Esophagus mucosa (tissue), 1 donor: ENCODE data around the gene TAS2R40. TPM values are rescaled to one million over a fixed set of nuclear protein-coding genes. Genes with fewer than 3 reads are reported as not detected.

Source experiments
- ATAC-seq: fragments of 200-7000 bp; cut with Tn5 transposase; one replicate; pipeline ENCODE4 v1.9.1; 2020
- total RNA-seq: library from RNA; stranded (reverse); gene quantifications from one replicate; pipeline ENCODE4 v1.2.4, GENCODE V29; 2023
- donor health status: DM: yes; HTN: yes; CAD: no.

TAS2R40 gene
- total RNA-seq, 1 donor from 2014 or later = not detected

DNA sequence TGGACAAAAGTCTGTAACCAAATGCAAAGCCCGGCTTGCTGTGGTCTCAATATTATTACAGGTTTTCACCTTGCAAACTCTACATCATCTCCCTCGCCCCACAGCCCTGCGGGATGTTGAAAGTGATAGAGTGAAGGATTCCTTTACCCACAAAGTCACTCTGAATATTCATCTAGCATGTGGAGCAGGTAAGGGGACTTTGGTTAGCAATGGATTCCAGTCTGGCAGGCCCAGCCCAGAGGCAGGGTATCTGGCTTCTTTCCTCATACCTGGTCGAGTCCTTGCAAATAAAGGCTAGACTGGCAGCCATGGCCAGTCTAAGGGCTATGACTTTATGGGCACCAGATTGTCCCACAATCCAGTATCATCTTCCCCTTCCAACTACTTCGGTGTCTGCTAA lies 3.2 kb downstream of the TAS2R40 start:
- peak; percentile 50 for ATAC-seq

DNA sequence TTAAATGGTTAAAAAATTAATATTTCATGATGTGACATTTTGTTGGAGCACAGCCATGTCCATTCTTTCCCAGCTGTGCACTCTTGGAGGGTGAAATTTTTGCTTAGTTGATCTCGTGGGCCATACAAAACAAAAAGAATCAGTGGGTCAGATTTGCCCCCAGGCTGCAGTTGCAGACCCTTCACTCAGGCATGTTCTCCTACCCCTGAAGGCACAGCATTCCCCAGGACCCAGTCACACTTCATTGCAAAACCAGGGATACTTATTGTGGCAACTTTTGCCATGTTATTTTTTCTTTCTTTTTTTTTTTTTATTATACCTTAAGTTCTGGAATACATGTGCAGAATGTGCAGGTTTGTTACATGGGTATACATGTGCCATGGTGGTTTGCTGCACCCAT lies 6.0 kb downstream of the TAS2R40 start:
- no peak for ATAC-seq

DNA sequence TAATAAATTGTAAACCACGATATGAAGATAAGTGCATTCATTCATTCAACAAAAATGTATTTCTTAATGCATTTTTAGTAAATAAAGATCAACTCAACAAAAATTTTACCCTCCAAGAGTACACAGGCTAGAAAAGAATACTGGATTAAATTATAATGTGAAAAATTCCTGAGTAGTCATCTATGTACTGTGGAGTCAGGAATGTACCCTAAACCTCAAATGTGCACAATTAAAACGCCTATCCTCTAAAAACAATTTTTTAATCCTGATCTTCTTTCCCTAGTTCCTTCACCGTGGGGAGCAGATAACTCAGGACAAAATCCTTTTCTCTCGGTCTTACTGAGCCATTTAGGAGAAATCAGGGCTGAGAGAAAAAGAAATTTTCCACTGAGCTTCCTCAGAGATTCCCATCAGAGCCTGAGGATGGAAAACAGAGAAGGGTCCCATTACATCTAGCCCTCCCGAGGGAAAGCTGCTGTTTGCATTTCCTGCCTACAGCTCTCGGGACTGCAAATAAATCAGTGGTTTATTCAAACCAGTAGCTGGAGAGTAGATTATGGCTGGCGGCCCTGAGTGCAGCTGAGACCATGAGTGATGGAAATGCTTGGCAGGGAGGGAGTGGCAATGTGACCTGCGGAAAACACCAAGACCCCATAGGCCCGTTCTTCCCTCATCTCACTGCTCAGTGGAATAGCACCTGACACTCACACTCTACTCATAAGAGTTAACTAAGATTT lies 7.4 kb downstream of the TAS2R40 start:
- no peak for ATAC-seq

DNA sequence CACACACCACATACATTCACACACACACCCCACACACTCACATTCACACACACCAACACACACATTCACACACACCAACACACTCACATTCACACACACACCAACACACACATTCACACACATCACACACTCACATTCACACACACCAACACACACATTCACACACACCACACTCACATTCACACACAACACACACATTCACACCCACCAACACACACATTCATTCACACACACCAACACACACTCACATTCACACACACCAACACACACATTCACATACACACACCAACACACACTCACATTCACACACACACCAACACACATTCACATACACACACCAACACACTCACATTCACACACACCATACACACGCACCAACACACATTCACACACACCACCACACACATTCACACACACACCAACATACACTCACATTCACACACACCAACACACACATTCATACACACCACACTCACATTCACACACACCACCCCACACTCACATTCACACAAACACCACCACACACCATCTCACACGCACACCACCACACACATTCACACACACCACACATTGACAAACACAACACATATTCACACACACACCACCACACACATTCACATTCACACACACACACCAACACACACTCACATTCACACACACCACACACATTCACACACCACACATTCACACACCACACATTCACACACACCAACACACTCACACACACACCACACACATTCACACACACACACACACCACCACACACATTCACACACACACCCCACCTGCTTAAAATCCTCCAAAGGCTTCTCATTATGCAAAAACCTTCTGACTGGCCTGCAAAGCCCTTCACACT lies 9.0 kb downstream of the TAS2R40 start:
- ATAC-seq = no peak

DNA sequence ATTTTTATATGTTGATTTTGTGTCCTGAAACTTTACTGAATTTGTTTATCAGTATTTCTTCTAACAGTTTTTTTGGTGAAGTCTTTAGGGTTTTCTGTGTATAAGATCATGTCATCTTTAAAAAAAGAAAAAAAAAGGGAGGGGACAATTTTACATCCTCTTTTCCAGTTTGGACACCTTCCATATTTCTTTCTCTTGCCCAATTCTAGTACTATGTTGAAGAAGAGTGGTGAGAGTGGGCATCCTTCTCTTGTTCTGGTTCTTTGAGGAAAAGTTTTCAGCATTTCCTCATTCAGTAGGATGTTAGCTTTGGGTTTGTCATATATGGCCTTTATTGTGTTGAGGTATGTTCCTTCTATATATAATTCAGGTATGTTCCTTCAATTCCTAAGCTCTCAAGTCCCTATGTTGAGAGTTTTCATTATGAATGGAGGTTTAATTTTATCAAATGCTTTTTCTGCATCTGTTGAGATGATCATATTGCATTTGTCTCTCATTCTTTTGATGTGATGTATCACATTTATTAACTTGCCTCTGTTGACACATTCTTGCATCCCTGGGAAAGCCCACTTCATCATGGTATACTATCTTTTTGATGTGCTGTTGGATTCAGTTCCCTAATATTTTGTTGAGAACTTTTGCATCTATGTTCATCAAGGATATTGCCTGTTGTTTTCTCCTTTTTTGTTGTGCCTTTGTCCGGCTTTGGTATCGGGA lies 12.1 kb downstream of the TAS2R40 start:
- no peak for ATAC-seq

DNA sequence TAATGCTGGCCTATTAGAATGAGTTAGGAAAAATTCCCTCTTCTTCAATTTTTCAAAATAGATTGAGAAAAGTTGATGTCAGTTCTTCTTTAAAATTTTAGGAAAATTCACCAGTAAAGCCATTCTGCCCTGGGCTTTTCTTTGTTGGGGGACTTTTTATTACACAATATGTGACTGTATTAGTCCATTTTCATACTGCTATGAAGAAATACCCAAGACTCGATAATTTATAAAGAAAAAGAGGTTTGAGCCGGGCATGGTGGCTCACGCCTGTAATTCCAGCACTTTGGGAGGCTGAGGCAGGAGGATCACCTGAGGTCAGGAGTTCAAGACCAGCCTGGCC lies 12.7 kb downstream of the TAS2R40 start:
- ATAC-seq = no peak

DNA sequence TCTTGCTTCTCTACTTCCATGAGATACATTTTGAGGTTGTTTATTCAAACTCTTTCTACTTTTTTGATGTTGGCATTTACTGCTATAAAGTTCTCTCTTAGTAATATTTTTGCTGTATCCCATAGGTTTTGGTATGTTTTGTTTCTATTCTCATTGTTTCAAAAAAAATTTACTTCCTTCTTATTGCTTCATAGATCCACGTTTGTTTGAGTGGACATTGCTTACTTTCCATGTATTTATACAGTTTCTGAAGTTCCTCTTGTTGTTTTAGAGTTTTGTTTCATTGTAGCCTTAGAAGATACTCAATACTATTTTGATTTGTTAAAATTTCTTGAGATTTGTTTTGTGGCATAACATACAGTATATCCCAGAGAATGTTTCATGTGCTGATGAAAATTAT lies 13.7 kb downstream of the TAS2R40 start:
- no peak for ATAC-seq

DNA sequence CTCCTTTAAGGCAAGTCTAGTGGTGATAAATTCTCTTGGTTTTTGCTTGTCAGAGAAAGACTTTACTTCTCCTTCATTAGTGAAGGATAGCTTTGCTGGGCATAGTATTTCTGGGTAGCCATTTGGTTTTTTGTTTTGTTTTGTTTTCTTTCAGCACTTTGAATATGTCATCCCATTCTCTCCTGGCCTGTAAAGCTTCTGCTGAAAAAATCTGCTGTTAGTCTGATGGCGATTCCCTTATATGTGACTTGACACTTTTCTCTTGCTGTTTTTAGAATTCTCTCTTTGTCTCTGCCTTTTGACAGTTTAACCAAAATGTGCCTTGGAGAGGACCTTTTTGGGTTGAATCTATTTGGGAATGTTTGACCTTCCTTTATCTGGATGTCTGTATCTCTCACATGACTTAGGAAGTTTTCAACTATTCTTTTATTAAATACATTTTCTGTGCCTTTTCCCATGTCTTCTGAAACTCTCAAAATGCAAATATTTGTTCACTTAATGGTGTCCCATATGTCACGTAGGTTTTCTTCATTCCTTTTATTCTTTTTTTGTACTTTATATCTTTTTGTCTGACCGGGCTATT lies 14.7 kb downstream of the TAS2R40 start:
- ATAC-seq = no peak

DNA sequence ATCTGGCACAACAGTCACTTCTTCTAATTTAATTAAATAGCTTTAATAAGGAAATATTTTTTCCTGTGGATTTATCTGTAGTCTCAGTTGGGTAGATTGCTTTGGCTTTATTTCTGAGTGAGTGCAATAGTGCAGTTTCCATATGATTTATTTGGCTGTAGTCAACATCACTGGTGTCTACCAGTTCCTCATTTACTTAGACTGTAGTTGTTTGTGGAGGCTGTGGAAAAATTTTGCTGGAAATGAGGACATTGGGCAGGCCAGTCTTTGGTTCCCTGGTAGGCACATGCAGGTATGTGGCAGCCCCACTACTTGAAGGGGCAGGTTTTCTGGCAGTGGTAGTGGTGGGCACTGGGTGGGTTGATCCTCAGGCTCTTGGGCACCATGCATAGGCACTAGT lies 15.5 kb downstream of the TAS2R40 start:
- no peak for ATAC-seq

DNA sequence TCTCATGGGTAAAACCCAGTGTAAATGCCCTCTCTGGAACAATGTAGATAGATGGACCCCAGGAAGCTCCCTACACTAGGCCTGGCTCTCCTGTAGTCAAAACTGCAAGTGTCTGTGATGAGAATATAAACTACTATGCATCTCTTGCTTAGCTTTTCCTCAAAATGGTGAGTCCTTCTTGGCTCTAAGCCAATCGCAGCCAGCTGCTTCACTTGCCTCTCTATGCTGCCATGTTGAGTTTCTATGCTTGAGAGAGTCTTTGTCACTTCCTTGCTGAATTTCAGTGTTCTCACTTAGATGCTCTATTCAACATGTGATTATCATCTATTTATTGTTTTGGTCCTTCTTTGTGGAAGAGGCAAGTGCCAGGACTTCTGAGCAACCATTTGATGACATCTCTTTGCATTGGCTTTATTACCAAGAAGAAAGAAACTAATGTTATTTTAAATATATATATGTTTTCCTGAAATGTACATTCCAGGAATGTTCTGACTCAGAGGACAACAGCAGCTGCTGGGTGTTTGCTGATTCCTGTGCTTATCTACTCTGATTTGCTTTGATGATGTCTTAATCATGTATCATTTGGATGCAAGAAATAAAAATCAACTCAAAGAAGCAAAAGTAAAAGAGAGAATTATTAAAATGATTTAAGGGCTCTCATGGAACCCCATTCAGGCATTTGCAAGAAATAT lies 16.6 kb downstream of the TAS2R40 start:
- ATAC-seq = no peak

DNA sequence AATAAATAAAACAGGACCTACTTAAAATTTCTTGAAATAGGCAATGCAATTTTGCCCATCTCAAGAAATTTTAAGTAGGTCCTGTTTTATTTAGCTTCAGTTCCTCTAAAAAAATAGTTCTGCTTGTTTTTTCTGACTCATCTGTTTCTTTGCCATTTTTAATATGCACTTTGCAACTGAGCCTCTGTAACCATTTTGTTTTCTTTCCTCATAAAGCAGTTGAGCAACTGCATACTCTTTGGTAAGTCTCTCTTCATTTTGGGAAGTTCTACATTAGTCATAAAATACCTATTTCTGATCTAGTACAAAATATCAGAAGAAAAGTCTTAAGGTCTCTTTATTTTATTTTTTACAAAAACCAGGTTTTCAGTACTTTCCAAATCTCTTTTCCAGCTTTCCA lies 18.0 kb downstream of the TAS2R40 start:
- no peak for ATAC-seq

DNA sequence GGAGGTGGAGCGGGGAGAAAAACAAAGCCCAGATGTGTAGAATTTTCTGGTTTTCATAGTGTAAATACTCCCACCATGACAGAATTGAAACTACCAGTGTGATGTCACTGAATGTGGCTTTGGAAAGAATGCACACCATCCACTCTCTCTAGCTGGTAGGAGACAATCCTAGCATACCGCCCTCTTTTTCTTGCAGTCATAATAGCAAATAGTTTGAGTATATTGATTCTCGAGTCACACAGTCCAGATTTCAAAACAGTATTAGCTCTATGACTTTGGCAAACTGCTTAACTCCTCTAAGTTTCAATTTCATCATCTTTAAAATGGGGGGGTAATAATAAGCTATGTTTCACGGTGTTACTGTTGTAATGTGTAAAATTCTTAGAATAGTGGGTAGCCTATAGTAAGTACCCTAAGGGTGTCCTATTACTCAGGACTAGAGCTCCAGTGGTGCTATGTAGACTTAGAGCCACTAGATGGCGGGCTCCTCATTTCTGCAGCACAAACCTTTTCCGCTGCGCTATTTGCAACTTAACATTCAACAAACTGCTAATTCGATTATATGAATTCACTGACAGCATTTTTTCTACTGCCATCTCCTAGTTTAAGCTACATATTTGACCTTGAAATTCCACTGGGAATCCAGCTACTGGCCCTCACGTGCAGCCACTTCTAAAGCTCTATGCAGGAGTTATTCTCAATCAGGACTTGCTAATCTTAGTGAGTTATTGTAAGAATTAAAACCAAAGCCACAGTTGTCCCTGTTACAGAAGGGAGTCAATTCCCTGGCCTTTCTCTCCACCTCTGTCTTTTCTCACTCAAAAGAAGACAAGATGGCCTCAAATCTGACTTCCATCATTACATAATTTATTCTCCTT lies 18.7 kb downstream of the TAS2R40 start:
- peak; percentile 91 for ATAC-seq

DNA sequence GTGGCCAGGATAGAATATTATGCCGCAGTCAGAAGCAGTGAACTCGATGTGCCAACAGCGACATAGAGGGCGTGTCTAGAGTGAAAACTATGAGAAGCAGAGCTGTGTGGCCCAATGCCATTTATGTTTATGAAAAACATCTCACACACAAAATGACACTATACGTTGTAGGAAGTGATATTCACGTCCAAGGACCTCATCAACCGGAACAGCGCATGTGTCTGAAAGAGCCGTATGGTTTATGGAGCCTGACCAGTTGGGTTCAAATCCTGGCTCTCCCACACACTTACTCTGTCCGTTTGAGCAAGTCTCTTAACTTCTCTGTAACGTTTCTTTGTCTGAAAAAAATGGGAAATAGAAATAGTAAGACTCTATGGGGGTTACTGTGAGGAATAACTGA lies 20.5 kb downstream of the TAS2R40 start:
- no peak for ATAC-seq

DNA sequence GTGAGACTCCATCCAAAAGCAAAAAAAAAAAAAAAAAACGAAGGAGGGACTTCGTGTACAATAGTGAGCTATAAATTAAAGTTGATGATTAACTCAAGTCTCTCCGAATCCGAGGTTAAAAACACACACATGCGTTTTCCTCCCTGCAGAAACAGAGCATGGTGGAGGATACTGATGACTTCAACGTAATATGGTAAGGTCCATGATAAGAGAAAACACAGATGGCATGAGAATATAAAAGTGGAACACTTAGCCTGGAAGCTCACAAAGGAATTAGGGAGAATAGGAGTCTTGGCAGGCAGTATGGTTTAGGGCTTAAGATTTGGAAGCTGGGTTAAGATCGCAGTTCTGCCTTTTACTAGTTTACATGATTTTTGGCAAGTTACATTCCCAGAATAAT lies 21.3 kb downstream of the TAS2R40 start:
- no peak for ATAC-seq

DNA sequence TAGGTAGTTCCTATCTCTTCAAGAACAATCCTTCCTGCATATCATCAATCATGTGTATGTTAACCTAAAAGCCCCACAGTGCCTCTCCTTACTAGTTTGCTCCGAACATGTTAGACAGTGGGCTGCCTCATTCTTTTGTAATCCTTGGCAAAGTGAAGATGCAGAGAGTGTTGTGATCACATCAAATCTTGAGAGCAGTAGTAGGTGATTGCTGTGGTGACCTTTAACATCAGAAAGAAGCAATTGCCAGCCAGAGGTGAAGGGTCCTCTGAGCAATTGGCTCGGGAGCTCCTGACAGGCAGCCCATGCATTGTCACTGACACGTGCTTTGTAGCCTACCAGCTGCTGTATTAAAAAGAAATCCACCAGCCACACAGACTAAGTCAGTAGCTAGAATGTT lies 21.8 kb downstream of the TAS2R40 start:
- no peak for ATAC-seq

DNA sequence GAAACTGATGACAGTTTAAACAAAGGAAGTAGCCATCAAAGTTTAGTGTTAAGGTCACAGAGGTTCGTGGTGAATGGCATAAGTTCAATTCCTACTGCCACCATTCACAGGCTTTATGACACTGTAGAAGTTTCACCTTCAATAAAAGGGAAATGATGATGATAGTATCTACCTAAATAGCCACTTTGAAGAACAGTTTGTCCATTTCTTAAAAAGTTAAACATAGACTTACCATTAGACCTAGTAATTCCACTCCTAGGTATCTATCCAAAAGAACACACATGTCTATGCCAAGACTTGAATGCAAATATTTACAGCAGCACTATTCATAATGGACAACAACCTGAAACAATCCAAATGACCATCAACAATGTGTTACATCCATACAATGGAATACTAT lies 22.5 kb downstream of the TAS2R40 start:
- ATAC-seq = no peak

DNA sequence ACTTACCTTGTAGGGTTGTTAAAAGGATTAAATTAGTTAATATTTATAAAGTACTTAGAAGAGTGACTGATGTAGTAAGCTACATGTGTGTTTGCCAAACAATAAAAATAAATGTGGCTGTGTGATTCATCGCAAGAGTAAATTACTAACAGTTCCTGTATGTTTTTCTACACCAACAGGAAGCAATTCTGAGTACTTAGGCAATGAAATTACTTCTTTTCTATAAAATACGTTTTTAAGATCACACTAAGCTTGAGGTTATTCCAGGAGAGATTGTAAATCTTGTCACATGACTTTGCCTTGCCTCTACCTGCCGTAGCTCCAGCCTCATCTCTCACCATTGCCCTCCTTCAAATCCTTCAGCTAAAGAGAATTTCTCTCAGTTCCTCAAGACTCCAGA lies 23.3 kb downstream of the TAS2R40 start:
- ATAC-seq = peak; percentile 30

DNA sequence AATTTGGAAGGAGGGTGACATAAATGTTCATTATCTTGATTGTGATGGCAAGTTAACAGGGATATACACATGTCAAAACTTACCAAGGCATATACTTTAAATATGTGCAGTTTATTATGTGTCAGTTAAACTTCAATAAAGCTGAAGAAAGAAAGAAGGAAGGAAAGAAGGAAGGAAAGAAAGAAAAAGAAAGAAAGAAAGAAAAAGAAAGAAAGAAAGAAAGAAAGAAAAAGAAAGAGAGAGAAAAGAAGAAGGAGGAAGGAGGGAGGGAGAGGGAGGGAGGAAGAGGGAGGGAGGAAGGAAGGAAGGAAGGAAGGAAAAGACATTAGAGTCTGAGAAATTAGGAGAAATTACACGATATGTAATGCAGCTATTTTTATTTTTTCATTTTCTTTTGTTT lies 25.5 kb downstream of the TAS2R40 start:
- no peak for ATAC-seq

DNA sequence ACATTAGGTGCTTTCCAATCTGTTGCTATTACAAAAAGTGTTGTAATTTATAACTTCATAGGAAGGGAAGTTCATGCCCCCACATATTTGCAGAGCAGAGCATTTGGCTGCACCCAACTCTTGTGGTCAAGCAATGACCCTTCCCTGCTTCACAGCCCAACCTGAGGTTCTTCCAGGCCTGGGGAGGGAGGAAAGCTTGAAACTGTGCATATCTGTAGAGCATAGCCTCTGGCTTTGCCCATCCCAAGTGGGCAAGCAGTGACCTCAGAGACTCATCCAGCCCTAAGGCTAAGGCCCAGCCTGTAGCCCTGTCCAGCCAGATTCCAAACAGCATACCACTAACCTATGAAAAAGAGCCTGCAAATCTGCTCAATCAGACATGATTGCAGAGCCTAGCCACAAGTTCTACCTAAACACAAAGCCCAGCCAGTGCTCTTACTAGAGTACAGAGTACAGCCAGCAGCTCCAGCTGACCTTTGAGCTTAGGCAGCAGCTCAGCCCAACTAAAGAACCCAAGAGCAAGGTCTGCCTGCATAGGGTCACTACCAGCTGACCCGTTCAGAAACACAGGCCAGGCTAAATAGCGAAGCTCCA lies 27.0 kb downstream of the TAS2R40 start:
- ATAC-seq = peak; percentile 48

DNA sequence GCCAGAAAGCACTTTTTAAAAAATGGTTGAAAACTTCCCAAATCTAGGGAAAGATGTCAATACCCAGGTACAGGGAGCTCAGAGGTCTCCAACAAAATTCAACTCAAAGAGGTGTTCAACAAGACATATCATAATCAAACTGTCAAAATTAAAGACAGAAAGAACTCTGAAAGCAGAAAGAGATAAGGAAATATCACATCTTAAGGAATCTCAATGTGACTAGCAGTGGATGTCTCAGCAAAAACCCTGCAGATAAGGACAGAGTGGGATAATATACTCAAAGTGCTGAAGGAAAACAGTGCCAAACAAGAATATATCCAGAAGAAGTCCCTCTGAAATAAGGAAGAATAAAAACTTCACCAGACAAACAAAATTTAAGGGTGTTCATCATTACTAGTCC lies 28.4 kb downstream of the TAS2R40 start:
- ATAC-seq = no peak

DNA sequence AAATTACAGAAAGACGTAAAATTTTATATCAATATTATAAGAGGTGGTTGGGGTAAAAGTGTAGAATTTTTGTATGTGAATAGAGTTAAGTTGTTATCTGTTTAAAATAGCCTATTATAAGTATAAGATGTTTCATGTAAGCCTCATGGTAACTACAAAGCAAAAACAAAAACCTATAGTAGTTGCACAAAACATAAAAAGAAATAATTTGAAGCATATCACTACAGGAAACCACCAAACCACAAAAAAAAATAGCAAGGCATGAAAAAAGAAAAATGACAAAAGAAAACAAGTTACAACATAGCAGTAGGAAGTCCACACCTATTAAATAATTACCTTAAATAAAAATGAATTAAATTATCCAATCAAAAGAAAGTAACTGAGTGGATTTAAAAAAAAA lies 29.0 kb downstream of the TAS2R40 start:
- ATAC-seq = no peak
